OCI-LY7 (cell line): ENCODE results near the gene COPS9. TPM values are rescaled to one million over a fixed set of nuclear protein-coding genes. Genes with fewer than 3 reads are reported as not detected.

Experiments
- BruUV-seq: library from RNA; stranded (reverse); fragments of 400-500 nt; replicated peaks from 2 replicates; lab custom pipeline; 2021; lab: Mats Ljungman, UMichigan
- CTCF ChIA-PET: fragments of 300-600 bp; sonication (Branson Sonifier 250); formaldehyde crosslinking; loops from one replicate; lab custom pipeline; 2022; ENCODE audit warnings: antibody characterized with exemption; ENCODE audit not compliant: unreplicated experiment; lab: Charles Lee
- POLR2A ChIA-PET: fragments of 300-600 bp; sonication (Branson Sonifier 250); formaldehyde crosslinking; loops from one replicate; lab custom pipeline; 2022; ENCODE audit warnings: antibody characterized with exemption; lab: Charles Lee
- DNase-seq: peaks from one replicate; pipeline ENCODE4 v3.0.0-alpha.2; 2015; ENCODE audit warnings: low spot score
- H2AFZ ChIP-seq: fragments of 200-600 bp; sonication (generic), shearing (Covaris generic); 2 replicates; pipeline ENCODE4 v1.6.1; 2014; ENCODE audit warnings: mild to moderate bottlenecking, antibody characterized with exemption, low read length, moderate library complexity
- H3K27ac ChIP-seq: fragments of 200-600 bp; sonication (generic); 2 replicates; pipeline ENCODE4 v1.5.1; 2014; ENCODE audit warnings: mixed run types, low read depth, mild to moderate bottlenecking, moderate library complexity, low read length, inconsistent platforms; ENCODE audit not compliant: poor library complexity, severe bottlenecking
- H3K36me3 ChIP-seq: fragments of 200-600 bp; sonication (generic); 2 replicates; pipeline ENCODE4 v1.6.1; 2014; ENCODE audit warnings: mild to moderate bottlenecking, antibody characterized with exemption, low read length, moderate library complexity, mixed read lengths; ENCODE audit not compliant: insufficient read depth
- H3K4me1 ChIP-seq: fragments of 200-600 bp; sonication (generic); 2 replicates; pipeline ENCODE4 v1.5.1; 2014; ENCODE audit warnings: mild to moderate bottlenecking, low read length; ENCODE audit not compliant: insufficient read depth, poor library complexity, severe bottlenecking
- H3K4me2 ChIP-seq: fragments of 200-600 bp; sonication (generic); 2 replicates; pipeline ENCODE4 v1.6.1; 2014; ENCODE audit warnings: mild to moderate bottlenecking, low read length
- H3K4me3 ChIP-seq: fragments of 200-600 bp; sonication (generic); 2 replicates; pipeline ENCODE4 v1.5.1; 2014; ENCODE audit warnings: mild to moderate bottlenecking, low read depth, low read length; ENCODE audit not compliant: poor library complexity, severe bottlenecking
- H3K79me2 ChIP-seq: fragments of 200-600 bp; sonication (generic); 2 replicates; pipeline ENCODE4 v1.6.1; 2016; ENCODE audit warnings: low read depth, mild to moderate bottlenecking, low read length, moderate library complexity, mixed read lengths; ENCODE audit not compliant: insufficient read depth
- H3K9me2 ChIP-seq: fragments of 200-600 bp; sonication (generic); 2 replicates; pipeline ENCODE4 v1.6.1; 2016; ENCODE audit warnings: mild to moderate bottlenecking, low read length, mixed read lengths; ENCODE audit not compliant: insufficient read depth
- H3K9me3 ChIP-seq: fragments of 200-600 bp; sonication (generic); 2 replicates; pipeline ENCODE4 v1.6.1; 2014; ENCODE audit warnings: mild to moderate bottlenecking, mixed run types, low read length, mixed read lengths
- H4K20me1 ChIP-seq: fragments of 200-600 bp; sonication (generic); 2 replicates; pipeline ENCODE4 v1.6.1; 2014; ENCODE audit warnings: mild to moderate bottlenecking, antibody characterized with exemption, low read length, moderate library complexity, mixed read lengths; ENCODE audit not compliant: insufficient read depth
- EZH2phosphoT487 ChIP-seq: fragments of 200-600 bp; sonication (generic); IDR thresholded peaks from 2 replicates; pipeline ENCODE4 v1.6.1; 2018; ENCODE audit warnings: low read depth, borderline replicate concordance, mild to moderate bottlenecking, mixed run types, antibody characterized with exemption, low read length, moderate library complexity, mixed read lengths
- intact Hi-C: fragments of 100-400 bp; cut with micrococcal nuclease; formaldehyde crosslinking; loops from one replicate; pipeline ENCODE4 v1.10.0; 2022; ENCODE audit not compliant: unreplicated experiment
- total RNA-seq, 2 experiments: library from RNA; depleted of rRNA in 1 of 2; stranded (reverse); fragments of >200 nt in 1 of 2; shearing (Covaris generic) in 1 of 2; gene quantifications; 2 replicates each; pipeline ENCODE4 v1.2.3, GENCODE V29; 2014 to 2022
- TF ChIP-seq, protein P1 (sequence below): fragments of 200-600 bp; sonication (generic); conservative IDR thresholded peaks from 2 replicates; pipeline ENCODE4 v1.5.1; 2014; ENCODE audit warnings: mild to moderate bottlenecking, antibody characterized with exemption, low read length, moderate library complexity, mixed read lengths

The COPS9 gene
- total RNA-seq, 2 experiments from 2014 or later: 106 to 159 TPM

DNA sequence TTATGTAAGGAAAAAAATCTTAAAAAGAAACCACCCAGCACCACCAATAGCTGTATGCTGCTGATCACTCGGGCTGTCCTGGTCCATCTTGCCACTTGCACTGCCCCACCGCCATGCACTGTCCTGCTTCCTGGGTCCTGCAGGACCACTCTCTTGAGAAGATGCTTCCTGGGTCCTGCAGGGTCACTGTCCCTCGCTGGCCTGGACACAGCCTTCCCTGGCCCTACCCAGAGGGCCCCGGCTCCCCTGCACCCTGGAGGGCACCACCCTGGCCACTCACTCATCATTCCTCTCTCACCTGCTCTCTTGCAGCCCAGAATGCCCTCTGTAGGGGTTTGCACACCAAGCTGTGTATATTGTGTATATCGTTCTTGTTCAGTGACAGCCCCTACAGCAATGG lies 6.8 kb upstream of the COPS9 start:
- no peak overlapping the region for H2AFZ ChIP-seq
- no peaks in the 10 kb centered on the region for H3K79me2 ChIP-seq
- no peak overlapping the region for H3K4me2 ChIP-seq
- no peaks in the 10 kb centered on the region; the same call in 1 of the 2 replicates for H4K20me1 ChIP-seq
- intact Hi-C loops: loop anchor here (10.0 kb wide), 1 partner anchor 1108 kb away; no protein-coding TSS in a partner anchor
- TF ChIP-seq, protein P1, sequence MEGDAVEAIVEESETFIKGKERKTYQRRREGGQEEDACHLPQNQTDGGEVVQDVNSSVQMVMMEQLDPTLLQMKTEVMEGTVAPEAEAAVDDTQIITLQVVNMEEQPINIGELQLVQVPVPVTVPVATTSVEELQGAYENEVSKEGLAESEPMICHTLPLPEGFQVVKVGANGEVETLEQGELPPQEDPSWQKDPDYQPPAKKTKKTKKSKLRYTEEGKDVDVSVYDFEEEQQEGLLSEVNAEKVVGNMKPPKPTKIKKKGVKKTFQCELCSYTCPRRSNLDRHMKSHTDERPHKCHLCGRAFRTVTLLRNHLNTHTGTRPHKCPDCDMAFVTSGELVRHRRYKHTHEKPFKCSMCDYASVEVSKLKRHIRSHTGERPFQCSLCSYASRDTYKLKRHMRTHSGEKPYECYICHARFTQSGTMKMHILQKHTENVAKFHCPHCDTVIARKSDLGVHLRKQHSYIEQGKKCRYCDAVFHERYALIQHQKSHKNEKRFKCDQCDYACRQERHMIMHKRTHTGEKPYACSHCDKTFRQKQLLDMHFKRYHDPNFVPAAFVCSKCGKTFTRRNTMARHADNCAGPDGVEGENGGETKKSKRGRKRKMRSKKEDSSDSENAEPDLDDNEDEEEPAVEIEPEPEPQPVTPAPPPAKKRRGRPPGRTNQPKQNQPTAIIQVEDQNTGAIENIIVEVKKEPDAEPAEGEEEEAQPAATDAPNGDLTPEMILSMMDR: no peak
- TF ChIP-seq EZH2phosphoT487: no peak
- no TSS peak for BruUV-seq
- H3K4me3 ChIP-seq: no peak overlapping the region
- no peaks in the 10 kb centered on the region for H3K9me2 ChIP-seq
- H3K27ac ChIP-seq: no peak overlapping the region
- CTCF ChIA-PET: no interaction called here
- H3K36me3 ChIP-seq: no peaks in the 10 kb centered on the region
- no peaks in the 10 kb centered on the region for H3K4me1 ChIP-seq
- no peaks in the 10 kb centered on the region for H3K9me3 ChIP-seq
- POLR2A ChIA-PET: interaction anchor here (1.3 kb wide), 1 partner anchor 81 kb away, joined by 3 read pairs; no protein-coding TSS in a partner anchor
- DNase-seq: no peak

DNA sequence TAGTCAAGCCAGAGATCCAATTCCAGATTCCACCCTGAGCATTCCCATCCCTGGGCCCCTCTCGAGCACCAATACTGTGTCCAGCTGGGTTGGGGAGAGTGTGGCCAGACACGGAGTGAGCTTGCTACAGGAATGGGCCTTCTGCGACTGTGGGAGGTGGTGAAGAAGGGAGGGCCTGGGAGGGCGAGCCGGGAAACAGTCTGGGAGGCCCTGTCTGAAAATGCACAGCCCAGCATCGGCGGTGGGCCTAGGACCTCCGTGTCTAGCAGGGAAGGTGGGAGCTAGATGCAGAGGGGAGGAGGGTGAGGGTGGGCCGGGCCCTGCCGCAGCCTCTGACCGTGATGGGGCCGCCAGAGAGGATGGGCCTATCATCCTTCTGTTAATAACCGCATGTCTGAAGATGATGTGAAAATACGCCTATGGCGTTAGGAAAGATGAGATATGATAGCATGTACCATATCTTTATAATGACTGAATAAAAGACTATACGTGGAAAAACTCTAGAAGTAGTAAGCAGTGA lies 6.2 kb upstream of the COPS9 start:
- H3K9me3 ChIP-seq: no peaks in the 10 kb centered on the region
- H3K9me2 ChIP-seq: no peaks in the 10 kb centered on the region
- H3K4me1 ChIP-seq: no peaks in the 10 kb centered on the region
- no peaks in the 10 kb centered on the region; the same call in 1 of the 2 replicates for H4K20me1 ChIP-seq
- no peak for TF ChIP-seq EZH2phosphoT487
- TF ChIP-seq, protein P1: no peak
- no peak for DNase-seq
- intact Hi-C loops: loop anchor here (10.0 kb wide), 1 partner anchor 1108 kb away; no protein-coding TSS in a partner anchor
- ChIA-PET POLR2A (interaction anchor here (0.7 kb wide), 1 partner anchor 81 kb away, joined by 3 read pairs; no protein-coding TSS in a partner anchor), CTCF (interaction anchor here (0.9 kb wide), 1 partner anchor 81 kb away, joined by 3 read pairs; no protein-coding TSS in a partner anchor)
- no peaks in the 10 kb centered on the region for H3K79me2 ChIP-seq
- no peak overlapping the region for H3K4me3 ChIP-seq
- H3K4me2 ChIP-seq: no peak overlapping the region
- no peaks in the 10 kb centered on the region for H3K36me3 ChIP-seq
- no peak overlapping the region for H2AFZ ChIP-seq
- H3K27ac ChIP-seq: no peak overlapping the region
- BruUV-seq: no TSS peak

DNA sequence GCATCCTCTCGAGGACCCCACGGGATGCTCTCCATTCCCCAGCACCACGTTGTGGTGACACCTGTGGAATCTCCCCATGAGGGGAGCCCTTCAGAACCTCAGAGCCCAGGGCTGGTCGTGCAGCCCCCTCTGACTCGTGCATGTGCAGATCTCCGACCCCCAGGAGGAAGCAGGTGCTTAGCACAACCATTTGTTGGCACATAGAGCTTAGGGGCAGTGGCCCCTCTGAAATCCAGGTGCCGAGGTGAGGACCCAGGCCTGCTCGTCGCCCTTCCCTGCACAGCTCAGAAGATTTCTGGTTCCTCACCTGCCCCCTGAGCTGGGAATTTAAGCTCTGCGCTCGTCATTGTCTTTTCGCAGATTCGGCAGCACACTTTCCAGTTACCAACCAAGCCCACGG lies 5.6 kb upstream of the COPS9 start:
- Histone ChIP-seq H2AFZ (no peak overlapping the region), H3K4me3 (no peak overlapping the region), H3K9me2 (no peaks in the 10 kb centered on the region), H4K20me1 (no peaks in the 10 kb centered on the region; the same call in 1 of the 2 replicates), H3K4me1 (peaks cover 3% of the 10 kb centered on the region), H3K9me3 (no peaks in the 10 kb centered on the region), H3K79me2 (no peaks in the 10 kb centered on the region), H3K27ac (no peak overlapping the region), H3K36me3 (no peaks in the 10 kb centered on the region), H3K4me2 (no peak overlapping the region)
- no peak for TF ChIP-seq EZH2phosphoT487
- TF ChIP-seq, protein P1: no peak
- intact Hi-C loops: loop anchor here (10.0 kb wide), 1 partner anchor 1107 kb away; no protein-coding TSS in a partner anchor
- POLR2A ChIA-PET: interaction anchor here (0.6 to 0.7 kb wide), 2 partner anchors 54 to 80 kb away, joined by 3 to 4 read pairs; no protein-coding TSS in a partner anchor
- CTCF ChIA-PET: interaction anchor here (0.6 to 0.9 kb wide), 2 partner anchors 37 to 80 kb away, joined by 3 read pairs; no protein-coding TSS in a partner anchor
- no TSS peak for BruUV-seq
- DNase-seq: no peak
